AG04450 (cell line): ENCODE measurements around the gene ITPRID2. TPM values are rescaled to one million over a fixed set of nuclear protein-coding genes. Genes with fewer than 3 reads are reported as not detected.
A peak's percentile ranks its signal among the peaks of the same experiment; 100 is the strongest.

ENCODE experiments used
- CTCF ChIA-PET: fragments of 300-600, 350-600 bp; formaldehyde crosslinking; extraction: SDS; loops from one replicate; lab custom pipeline; 2022; ENCODE audit warnings: antibody characterized with exemption, inconsistent platforms; lab: Charles Lee
- POLR2A ChIA-PET: fragments of 350-600 bp; formaldehyde crosslinking; extraction: SDS; loops from one replicate; lab custom pipeline; 2021; ENCODE audit warnings: antibody characterized with exemption, inconsistent platforms; lab: Yijun Ruan, JAX
- DNase-seq: peaks from one replicate; pipeline ENCODE4 v3.0.0-alpha.2; 2011; ENCODE audit warnings: low read depth, low spot score
- H3K27ac ChIP-seq: one replicate; pipeline ENCODE4 v1.5.1; 2012; ENCODE audit warnings: low read depth, low read length, control low read depth
- H3K27me3 ChIP-seq: one replicate; pipeline ENCODE4 v1.6.0; 2012; ENCODE audit warnings: low read length; ENCODE audit not compliant: control insufficient read depth, insufficient read depth
- H3K4me3 ChIP-seq: 2 replicates; pipeline ENCODE4 v1.5.1; 2011; ENCODE audit warnings: mild to moderate bottlenecking, low read depth, low read length, control low read depth
- H3K9me3 ChIP-seq: 2 replicates; pipeline ENCODE4 v1.5.1; 2012; ENCODE audit warnings: low read length; ENCODE audit not compliant: control insufficient read depth, insufficient read depth
- polyA minus RNA-seq: library from RNA; depleted of rRNA, polyadenylated mRNA; stranded (reverse); fragments of >200 nt; gene quantifications from 2 replicates; pipeline ENCODE4 v1.2.3, GENCODE V29; 2011; rRNA and poly(A)+ RNA removed
- polyA plus RNA-seq: library from polyadenylated mRNA; depleted of rRNA; stranded (reverse); fragments of >200 nt; gene quantifications from 2 replicates; pipeline ENCODE4 v1.2.3, GENCODE V29; 2011; rRNA removed
- TF ChIP-seq, protein P1 (sequence below): IDR thresholded peaks from 2 replicates; pipeline ENCODE4 v1.5.1; 2011; ENCODE audit warnings: low read depth, low read length, control low read depth, inconsistent platforms

Gene ITPRID2
- 101 and 110 TPM in 2 replicates for polyA plus RNA-seq
- polyA minus RNA-seq: 136 and 202 TPM in 2 replicates

DNA sequence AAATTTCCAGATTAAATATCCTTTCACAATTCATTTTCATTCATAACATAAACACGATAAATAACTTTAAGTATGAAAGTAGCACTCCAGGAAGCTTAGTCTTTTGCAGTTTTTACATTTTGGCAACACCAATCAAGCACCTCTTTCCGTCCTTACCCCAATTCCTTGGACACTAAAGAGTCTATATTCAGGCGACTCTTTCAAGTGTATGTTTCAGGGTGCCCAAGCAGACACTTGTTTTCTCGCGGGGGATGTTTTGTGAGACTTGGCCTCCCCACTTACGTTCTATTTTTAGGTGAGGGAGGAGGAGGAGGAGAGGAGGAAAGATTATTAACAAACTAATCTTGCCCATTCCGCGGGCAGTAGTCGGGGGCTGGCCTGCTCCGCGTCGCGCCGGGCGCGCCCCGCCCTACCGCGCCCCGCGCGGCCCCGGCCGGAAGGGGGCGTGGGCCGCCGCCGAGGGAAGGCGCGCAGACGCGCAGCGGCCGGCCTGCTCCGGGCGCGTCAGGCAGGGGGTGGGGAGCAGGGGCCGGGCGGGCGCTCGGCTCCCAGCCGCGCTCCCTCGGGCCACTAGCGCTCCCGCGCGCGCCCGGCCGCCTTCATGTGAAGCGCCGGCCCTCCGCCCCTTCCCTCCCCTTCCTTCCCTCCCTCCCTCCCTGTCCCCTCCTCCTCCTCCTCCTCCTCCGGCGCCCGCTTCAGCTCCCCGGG, at the start of gene ITPRID2:
ITPRID2 (plus strand) TSS at position 473 of the 708 bp plus-strand sequence. CDS start 337 bp downstream, outside the sequence.
- ChIA-PET CTCF (interaction anchor here (0.6 to 4.1 kb wide), 14 partner anchors 11 to 463 kb away, joined by 3 to 40 read pairs (median 4); no protein-coding TSS in a partner anchor), POLR2A (interaction anchor here (0.6 kb wide), 1 partner anchor 141 kb away, joined by 3 read pairs; no protein-coding TSS in a partner anchor)
- Histone ChIP-seq H3K4me3 (peak within 1 kb of the TSS; percentile 89), H3K27ac (peak within 1 kb of the TSS; percentile 80), H3K27me3 (no peaks in the 10 kb centered on the region), H3K9me3 (no peaks in the 10 kb centered on the region; the same call in 1 of the 2 replicates)
- DNase-seq: peak; percentile 70
- TF ChIP-seq, protein P1, sequence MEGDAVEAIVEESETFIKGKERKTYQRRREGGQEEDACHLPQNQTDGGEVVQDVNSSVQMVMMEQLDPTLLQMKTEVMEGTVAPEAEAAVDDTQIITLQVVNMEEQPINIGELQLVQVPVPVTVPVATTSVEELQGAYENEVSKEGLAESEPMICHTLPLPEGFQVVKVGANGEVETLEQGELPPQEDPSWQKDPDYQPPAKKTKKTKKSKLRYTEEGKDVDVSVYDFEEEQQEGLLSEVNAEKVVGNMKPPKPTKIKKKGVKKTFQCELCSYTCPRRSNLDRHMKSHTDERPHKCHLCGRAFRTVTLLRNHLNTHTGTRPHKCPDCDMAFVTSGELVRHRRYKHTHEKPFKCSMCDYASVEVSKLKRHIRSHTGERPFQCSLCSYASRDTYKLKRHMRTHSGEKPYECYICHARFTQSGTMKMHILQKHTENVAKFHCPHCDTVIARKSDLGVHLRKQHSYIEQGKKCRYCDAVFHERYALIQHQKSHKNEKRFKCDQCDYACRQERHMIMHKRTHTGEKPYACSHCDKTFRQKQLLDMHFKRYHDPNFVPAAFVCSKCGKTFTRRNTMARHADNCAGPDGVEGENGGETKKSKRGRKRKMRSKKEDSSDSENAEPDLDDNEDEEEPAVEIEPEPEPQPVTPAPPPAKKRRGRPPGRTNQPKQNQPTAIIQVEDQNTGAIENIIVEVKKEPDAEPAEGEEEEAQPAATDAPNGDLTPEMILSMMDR: no peak

DNA sequence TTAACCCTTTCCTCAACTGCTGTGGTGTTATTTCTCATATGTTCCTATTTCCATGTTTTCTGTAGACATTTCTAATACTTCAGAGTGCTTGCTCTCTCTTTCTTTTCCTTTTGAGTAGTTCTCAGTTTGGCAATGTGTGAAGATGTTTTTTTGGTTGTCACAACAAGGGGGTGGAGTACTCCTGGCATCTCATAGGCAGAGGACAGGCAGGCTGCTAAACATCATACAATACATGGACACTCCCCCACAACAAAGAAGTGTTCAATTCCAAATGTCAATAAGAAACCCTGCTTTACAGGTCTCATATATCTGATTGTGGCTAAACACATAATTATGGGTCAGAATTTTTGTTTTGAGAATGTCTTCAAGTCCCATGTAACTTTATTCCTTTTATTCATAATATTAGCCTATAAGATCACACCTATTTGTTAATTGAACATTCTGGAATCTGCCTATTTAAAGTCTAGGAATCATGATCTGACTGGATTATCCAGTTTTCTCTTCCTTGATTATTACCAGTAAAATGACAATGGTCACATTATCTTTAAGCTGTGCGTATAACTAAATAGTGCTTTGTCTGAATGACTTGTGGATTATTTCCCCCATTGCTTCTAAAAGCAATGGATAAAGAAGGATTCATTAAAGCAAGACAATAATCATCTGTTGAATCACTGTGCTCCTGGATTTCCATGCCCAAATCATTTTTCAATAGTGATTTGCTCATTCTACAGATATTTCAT, 46.8 kb upstream of the ITPRID2 start:
- Histone ChIP-seq H3K9me3 (no peaks in the 10 kb centered on the region), H3K4me3 (no peak overlapping the region), H3K27me3 (no peaks in the 10 kb centered on the region), H3K27ac (no peak overlapping the region)
- TF ChIP-seq, protein P1: no peak
- POLR2A ChIA-PET: no interaction called here
- DNase-seq: no peak
- CTCF ChIA-PET: interaction anchor here (1.0 kb wide), 1 partner anchor 102 kb away, joined by 3 read pairs; no protein-coding TSS in a partner anchor

DNA sequence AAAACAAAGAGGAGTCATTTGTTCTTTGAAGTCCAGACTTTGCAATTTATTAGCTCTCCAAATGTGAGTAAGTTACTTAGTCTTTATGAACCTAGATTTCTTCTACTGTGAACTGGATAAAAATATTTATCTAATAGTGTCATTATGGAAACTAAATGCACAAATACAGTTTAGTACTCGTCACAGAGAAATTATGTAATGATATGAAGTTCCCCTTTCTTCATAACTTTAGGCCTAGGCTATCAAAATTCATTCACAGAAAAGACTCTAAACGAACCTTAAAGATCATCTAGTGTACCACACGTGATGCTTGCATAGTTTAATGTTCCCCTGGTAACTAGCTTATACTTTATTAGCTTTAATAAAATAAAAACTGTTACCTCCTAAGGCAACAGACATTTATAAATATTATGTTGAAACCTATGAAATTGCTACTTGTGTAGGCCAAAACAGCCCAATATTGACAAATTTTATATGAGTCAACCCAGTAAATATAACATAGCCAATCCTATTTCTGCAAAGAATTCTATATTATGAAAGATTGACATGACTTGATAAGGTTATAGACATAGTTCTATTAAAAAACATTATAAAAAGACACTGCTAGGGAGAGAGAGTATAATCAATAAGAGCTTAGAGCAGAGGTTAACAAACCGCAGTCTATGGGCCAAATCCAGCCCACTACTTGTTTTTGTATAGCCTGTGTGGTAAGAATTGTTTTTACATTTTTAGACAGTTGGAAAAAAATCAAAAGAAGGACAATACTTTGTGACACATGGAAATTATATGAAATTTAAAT, 44.9 kb upstream of the ITPRID2 start:
- POLR2A ChIA-PET: no interaction called here
- CTCF ChIA-PET: no interaction called here

DNA sequence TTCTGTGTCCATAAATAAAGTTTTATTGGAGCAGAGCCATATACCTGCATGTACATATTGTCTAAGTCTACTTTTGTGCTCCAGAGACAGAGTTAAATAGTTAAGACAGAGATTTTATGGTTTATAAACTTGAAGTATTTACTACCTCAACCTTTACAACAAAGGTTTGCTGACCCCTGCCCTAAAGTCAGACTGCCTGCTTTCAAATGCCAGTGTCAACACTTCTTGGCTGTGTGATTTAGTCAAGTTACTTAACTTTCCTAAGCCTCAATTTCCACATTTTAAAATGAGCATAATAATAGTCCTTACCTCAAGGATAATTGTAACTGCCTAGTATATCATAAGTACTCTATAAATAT, 44.4 kb upstream of the ITPRID2 start:
- Histone ChIP-seq H3K9me3 (no peaks in the 10 kb centered on the region), H3K27ac (no peak overlapping the region), H3K4me3 (no peak overlapping the region), H3K27me3 (no peaks in the 10 kb centered on the region)
- ChIA-PET POLR2A (no interaction called here), CTCF (interaction anchor here (1.0 kb wide), 1 partner anchor 104 kb away, joined by 3 read pairs; no protein-coding TSS in a partner anchor)
- no peak for DNase-seq
- TF ChIP-seq, protein P1: no peak

More for the DNA sequence above, 44.9 kb upstream of the ITPRID2 start:
- H3K27me3 ChIP-seq: no peaks in the 10 kb centered on the region
- H3K27ac ChIP-seq: no peak overlapping the region
- TF ChIP-seq, protein P1: no peak
- no peaks in the 10 kb centered on the region for H3K9me3 ChIP-seq
- DNase-seq: no peak
- H3K4me3 ChIP-seq: no peak overlapping the region
